GM21390 (cell line): Measurements from ENCODE around the gene NPHP1.
"Not testable (repeated sequence)": the region's sequence is repeated elsewhere in the genome, so short reads cannot be mapped to it uniquely, and the experiment has no call there.

ENCODE experiments used
- ATAC-seq: cut with Tn5 transposase; IDR thresholded peaks from one replicate; pipeline ENCODE4 v1.9.1; 2021; ENCODE audit not compliant: unreplicated experiment

The NPHP1 gene

DNA sequence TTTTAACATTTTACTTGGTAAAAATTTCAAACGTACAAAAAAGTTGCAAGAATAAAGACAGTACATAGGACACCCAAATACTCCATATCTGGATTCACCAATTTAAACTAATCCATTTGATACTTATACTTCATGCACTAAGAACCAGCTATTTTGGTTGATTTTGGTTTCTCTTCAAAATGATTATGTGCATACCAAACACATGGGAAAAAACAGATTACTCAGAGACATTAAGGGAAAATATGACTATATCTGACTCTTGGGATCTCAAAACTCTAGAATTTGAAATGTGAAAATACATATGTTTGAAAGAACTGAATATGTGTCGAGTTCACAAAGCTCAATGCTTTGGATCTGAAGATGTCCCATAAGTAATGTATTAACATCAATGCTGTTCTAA is 73.6 kb downstream of the NPHP1 start:
- no peak for ATAC-seq

GRCh38 chr2:110130757-110131156 is 74.1 kb downstream of the NPHP1 start:
- no peak for ATAC-seq

DNA sequence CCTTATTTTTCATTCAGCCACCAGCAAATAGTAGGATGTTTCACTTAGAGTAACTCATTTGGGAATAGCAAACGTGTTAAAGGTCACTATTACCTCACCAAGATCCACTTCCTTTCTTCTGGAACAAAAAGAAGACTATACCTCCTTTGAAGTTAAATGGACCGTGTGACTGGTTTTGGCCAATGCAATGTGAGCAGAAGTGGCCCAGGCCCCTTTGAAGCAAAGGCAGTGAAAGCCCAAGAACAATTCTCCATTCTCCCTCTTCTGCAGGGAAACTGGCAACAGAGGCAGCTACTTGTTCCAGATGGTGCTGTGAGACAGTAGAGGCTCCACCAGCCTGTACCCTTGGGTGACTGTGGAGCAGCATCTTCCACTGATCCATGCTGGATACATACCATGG is 77.9 kb downstream of the NPHP1 start:
- no peak for ATAC-seq

GRCh38 chr2:110126086-110126773 is 78.6 kb downstream of the NPHP1 start:
- ATAC-seq: no peak

- no peak for ATAC-seq
These were observed 79.7 kb downstream of the NPHP1 start for GRCh38 chr2:110124939-110125691.

GRCh38 chr2:110124038-110124825 is 80.6 kb downstream of the NPHP1 start:
- ATAC-seq: no peak

DNA sequence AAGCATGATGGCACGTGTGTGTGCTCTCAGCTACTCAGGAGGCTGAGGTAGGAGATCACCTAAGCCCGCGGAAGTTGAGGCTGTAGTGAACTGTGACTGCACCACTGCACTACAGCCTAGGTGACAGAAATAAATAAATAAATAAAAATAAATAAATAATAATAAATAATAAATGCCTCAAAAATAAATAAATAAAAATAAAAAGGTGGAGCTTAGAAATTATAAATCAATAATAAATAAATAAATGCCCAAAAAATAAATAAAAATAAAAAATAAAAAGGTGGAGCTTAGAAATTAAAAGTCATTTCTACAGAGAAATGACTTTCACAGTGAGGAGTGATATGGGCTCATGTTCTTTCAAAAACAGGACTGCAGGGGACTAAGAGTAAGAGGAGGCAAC is 83.2 kb downstream of the NPHP1 start:
- no peak for ATAC-seq

DNA sequence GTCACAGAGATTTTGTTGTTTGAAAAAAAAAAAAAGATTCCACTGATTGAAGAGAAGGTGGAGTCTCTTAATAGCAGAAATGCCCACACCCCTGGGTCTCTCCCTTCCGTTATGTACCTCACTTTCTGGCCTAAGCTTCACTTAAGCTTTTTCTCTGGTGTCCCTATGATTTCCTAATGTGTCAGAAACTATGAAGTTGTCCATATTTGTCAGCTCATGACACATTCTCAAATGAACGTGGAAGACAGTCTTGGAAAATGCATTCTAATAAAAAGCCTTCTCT is 83.8 kb downstream of the NPHP1 start:
- ATAC-seq: no peak

DNA sequence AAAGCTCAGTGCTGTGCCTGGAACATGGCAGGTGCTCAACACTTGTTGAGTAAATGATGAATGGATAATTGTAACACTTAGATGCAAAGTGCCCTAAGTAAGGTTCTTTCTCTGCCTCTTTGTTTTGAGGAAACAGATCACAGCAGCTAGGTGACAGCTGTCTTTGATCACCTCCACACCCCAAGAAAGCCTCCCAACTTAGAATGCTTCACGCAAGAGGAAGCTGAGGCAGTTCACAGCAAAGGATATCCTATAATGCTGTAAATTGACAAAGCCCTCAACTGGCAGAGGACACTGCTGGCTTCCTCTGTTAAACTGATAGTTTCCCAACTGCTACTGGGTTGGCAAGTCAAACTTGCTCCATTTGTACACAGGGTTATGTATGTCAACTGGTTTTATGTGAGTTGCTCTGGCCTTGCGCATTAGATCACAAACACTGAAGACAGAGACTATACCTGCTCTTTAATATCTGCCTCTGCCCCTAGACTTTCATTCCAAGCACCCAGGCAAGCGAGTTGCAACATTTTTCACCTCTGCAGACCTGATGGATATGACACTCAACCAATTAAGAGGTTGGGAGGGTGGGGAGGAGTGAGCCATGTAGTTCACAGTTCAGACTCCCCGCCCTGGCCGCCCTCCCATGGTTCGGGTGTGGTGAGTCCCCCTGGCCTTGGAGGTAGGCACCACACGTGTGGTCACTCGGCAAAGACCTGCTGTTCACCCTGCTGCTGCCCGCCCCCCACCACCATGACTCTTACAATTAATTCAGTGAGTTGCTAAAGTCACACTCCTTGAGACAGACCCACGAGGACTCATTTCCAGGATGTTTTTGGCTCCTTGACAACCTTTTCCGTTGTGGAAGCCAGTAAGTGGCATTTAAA is 84.4 kb downstream of the NPHP1 start:
- ATAC-seq: no peak

DNA sequence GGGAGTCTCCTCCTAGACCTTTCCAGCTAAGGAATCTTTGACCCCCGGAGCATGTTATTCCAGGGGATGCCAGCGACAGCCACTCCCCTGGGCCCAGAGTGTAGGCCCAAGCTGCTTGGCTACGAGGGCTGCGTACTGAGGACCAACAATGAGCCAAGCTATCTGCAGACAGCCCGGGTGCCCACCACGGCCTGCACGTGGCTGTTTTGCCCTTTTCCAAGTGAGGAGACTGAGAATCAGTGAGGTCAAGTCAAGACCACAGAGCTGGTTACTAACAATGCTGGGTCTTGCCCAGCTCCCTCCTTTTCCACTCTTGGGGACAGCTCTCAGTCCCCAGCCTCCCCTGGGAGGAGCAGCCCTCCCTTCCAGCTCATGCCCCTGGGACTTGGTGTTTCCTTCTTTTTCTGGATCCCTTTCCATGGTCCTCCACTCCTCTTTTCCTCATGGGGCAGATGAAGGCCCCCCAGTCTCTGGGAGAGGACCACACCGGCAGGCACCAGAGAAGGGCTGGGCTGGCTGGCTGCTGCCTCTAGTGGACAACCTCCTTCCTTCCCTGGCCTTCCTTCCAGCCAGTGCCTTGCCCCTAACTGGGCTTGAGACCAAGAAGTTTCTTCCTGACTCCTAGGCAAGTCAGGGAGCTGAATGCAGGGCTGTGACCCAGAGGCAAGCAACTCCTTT is 88.6 kb downstream of the NPHP1 start:
- ATAC-seq: no peak

- no peak for ATAC-seq
These were observed 89.4 kb downstream of the NPHP1 start, which contains the start of gene MALL for GRCh38 chr2:110115291-110116032. Gene MALL (minus strand): TSS chr2:110115822. CDS start chr2:110115792, 30 bp downstream.

- no peak for ATAC-seq
These were observed 90.0 kb downstream of the NPHP1 start for GRCh38 chr2:110114831-110115255.

DNA sequence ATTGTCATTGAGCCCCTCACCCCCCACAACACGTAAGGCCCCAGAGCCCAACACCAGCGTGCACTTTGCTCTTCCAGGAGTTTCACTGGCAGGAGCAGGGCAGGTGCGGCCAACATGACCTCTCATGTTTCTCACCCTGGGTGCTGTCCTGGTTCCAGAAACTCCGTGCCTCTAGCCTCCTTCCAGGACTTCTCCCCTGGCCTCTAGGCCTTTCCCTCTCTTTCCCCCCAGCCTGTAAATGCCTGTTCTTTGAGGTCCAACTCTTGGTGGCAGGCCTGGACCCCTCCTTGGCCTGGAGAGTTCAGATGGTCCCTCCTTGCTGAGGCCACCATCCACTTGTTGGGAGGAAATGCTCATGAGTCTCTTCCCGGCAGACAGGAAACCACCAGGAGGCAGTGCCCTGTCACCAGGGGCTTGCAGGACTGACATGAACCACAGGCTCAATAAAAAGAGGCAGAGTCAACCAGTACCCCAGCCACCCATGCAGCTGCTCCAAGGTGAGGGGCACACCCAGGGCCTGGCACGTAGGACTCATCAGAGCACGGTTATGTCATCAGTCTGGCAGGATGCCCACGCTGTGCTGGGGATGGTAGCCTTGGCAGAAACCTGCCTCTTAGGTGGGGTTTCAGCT is 90.7 kb downstream of the NPHP1 start:
- ATAC-seq: no peak

DNA sequence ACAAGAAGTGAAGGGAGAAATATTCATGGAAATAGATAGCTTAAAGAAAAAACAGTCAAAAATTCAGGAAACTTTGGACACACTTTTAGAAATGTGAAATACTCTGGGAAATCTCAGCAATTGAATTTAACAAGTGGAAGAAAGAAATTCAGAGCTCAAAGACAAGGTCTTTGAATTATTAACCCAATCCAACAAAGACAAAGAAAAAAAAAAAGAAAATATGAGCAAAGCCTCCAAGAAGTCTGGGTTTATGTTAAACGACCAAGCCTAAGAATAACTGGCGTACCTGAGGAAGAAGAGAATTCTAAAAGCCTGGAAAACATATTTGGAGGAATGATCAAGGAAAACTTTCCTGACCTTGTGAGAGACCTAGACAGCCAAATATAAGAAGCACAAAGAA is 96.5 kb downstream of the NPHP1 start:
- ATAC-seq: not testable (repeated sequence)

GRCh38 chr2:110107092-110108079 is 97.4 kb downstream of the NPHP1 start:
- ATAC-seq: no peak

GRCh38 chr2:110106642-110107041 is 98.2 kb downstream of the NPHP1 start:
- ATAC-seq: no peak

- ATAC-seq: no peak
These were observed 99.0 kb downstream of the NPHP1 start for GRCh38 chr2:110105608-110106467.
